Natural killer cell treated with Interleukin-12 subunit alpha and Interleukin-12 subunit beta and Interleukin-15 and Interleukin-18, amount 100 ng/mL, for 72 hours (primary cell): ENCODE results near the gene KRTAP4-1. TPM values are rescaled to one million over a fixed set of nuclear protein-coding genes. Genes with fewer than 3 reads are reported as not detected.
"Not testable (repeated sequence)": the region's sequence is repeated elsewhere in the genome, so short reads cannot be mapped to it uniquely, and the experiment has no call there.

ENCODE experiments used
- ATAC-seq, 2 donors: fragments of 150-1000 bp; cut with Tn5 transposase in 1 of 2; sonication (Bioruptor Pico), chemical (Tn5 transposase) in 1 of 2; 2 replicates each; pipeline ENCODE4 v1.10.0; 2021
- DNase-seq: peaks from one replicate; pipeline ENCODE4 v3.0.0; 2022; ENCODE audit warnings: low spot score
- H3K27ac Mint-ChIP-seq, 2 donors: 1 replicate in 1 of 2; 2 replicates in 1 of 2; pipeline ENCODE4 v1.8.0; 2022; ENCODE audit warnings: mixed read lengths in 2 of 2, mild to moderate bottlenecking in 1 of 2, moderate library complexity in 1 of 2
- H3K27me3 Mint-ChIP-seq, 2 donors: 1 replicate in 1 of 2; 2 replicates in 1 of 2; pipeline ENCODE4 v1.8.0; 2022; ENCODE audit warnings: mixed read lengths in 2 of 2
- H3K36me3 Mint-ChIP-seq: one replicate; pipeline ENCODE4 v1.8.0; 2022; ENCODE audit warnings: mixed read lengths
- H3K4me1 Mint-ChIP-seq, 2 donors: 1 replicate in 1 of 2; 2 replicates in 1 of 2; pipeline ENCODE4 v1.8.0; 2022; ENCODE audit warnings: low read depth in 2 of 2, mixed read lengths in 2 of 2, mild to moderate bottlenecking in 1 of 2
- H3K4me3 Mint-ChIP-seq: one replicate; pipeline ENCODE4 v1.8.0; 2022; ENCODE audit warnings: mixed read lengths
- H3K9me3 Mint-ChIP-seq: 2 replicates; pipeline ENCODE4 v1.8.0; 2022; ENCODE audit warnings: mixed read lengths
- total RNA-seq, 2 donors: library from RNA; stranded (reverse); gene quantifications; one replicate each; pipeline ENCODE4 v1.2.3, GENCODE V29; 2022

The KRTAP4-1 gene
- not detected for total RNA-seq

GRCh38 chr17:41184480-41184961, at the start of gene KRTAP4-1:
KRTAP4-1 (minus strand) TSS chr17:41184911; CDS start chr17:41184854, 57 bp downstream.
- no peaks in the 10 kb centered on the region for H3K36me3 Mint-ChIP-seq
- no peaks in the 10 kb centered on the region for H3K4me1 Mint-ChIP-seq
- peaks cover 24 to 30% of the 10 kb centered on the region in 2 donors for H3K27me3 Mint-ChIP-seq
- H3K27ac Mint-ChIP-seq, result no peak within 1 kb of the TSS
- DNase-seq (no peak), ATAC-seq (no peak)
- no peak within 1 kb of the TSS for H3K4me3 Mint-ChIP-seq
- no peaks in the 10 kb centered on the region for H3K9me3 Mint-ChIP-seq

- H3K4me1 Mint-ChIP-seq, H3K9me3 Mint-ChIP-seq, ATAC-seq, DNase-seq, H3K36me3 Mint-ChIP-seq, H3K4me3 Mint-ChIP-seq, H3K27ac Mint-ChIP-seq: not testable (repeated sequence)
- peaks cover 30 to 47% of the 10 kb centered on the region in 2 donors for H3K27me3 Mint-ChIP-seq
Observed at GRCh38 chr17:41232399-41233105, 47.8 kb upstream of the KRTAP4-1 start, which contains the start of gene KRTAP9-3. KRTAP9-3 (plus strand) TSS chr17:41232449; CDS start chr17:41232502, 53 bp downstream.

GRCh38 chr17:41231731-41232130, 47.0 kb upstream of the KRTAP4-1 start:
- Mint-ChIP-seq H3K27me3 (peaks cover 30 to 47% of the 10 kb centered on the region in 2 donors), H3K9me3 (no peaks in the 10 kb centered on the region)
- ATAC-seq, result no peak

GRCh38 chr17:41230094-41230493, 45.4 kb upstream of the KRTAP4-1 start:
- DNase-seq, result no peak
- no peak for ATAC-seq
- Mint-ChIP-seq H3K27ac (no peak overlapping the region), H3K4me3 (no peak overlapping the region), H3K4me1 (no peaks in the 10 kb centered on the region), H3K27me3 (peaks cover 25 to 40% of the 10 kb centered on the region in 2 donors), H3K9me3 (no peaks in the 10 kb centered on the region), H3K36me3 (no peaks in the 10 kb centered on the region)

More at GRCh38 chr17:41231731-41232130, 47.0 kb upstream of the KRTAP4-1 start:
- H3K36me3 Mint-ChIP-seq, result no peaks in the 10 kb centered on the region
- H3K4me3 Mint-ChIP-seq, result no peak overlapping the region
- DNase-seq, result no peak
- H3K27ac Mint-ChIP-seq, result no peak overlapping the region
- no peaks in the 10 kb centered on the region for H3K4me1 Mint-ChIP-seq

- not testable (repeated sequence) for DNase-seq, H3K9me3 Mint-ChIP-seq, H3K27ac Mint-ChIP-seq, H3K36me3 Mint-ChIP-seq, H3K4me1 Mint-ChIP-seq, ATAC-seq, H3K4me3 Mint-ChIP-seq
- H3K27me3 Mint-ChIP-seq, result peaks cover 23 to 45% of the 10 kb centered on the region in 2 donors
Observed at GRCh38 chr17:41226598-41227095, 41.9 kb upstream of the KRTAP4-1 start, which contains the start of gene KRTAP9-2. KRTAP9-2 (plus strand) TSS chr17:41226648; CDS start chr17:41226655, 7 bp downstream.

- H3K9me3 Mint-ChIP-seq, result no peaks in the 10 kb centered on the region
- no peak for DNase-seq
- no peak overlapping the region for H3K27ac Mint-ChIP-seq
- no peak overlapping the region for H3K4me3 Mint-ChIP-seq
- H3K36me3 Mint-ChIP-seq, result no peaks in the 10 kb centered on the region
- no peak for ATAC-seq
- no peaks in the 10 kb centered on the region for H3K4me1 Mint-ChIP-seq
- H3K27me3 Mint-ChIP-seq, result peaks cover 26 to 51% of the 10 kb centered on the region in 2 donors
Observed at GRCh38 chr17:41226051-41226450, 41.3 kb upstream of the KRTAP4-1 start.

GRCh38 chr17:41223821-41224220, 39.1 kb upstream of the KRTAP4-1 start:
- Mint-ChIP-seq H3K27me3 (peaks cover 33 to 54% of the 10 kb centered on the region in 2 donors), H3K4me3 (no peak overlapping the region), H3K27ac (no peak overlapping the region), H3K36me3 (no peaks in the 10 kb centered on the region), H3K4me1 (no peaks in the 10 kb centered on the region), H3K9me3 (no peaks in the 10 kb centered on the region)
- DNase-seq (no peak), ATAC-seq (no peak)

GRCh38 chr17:41215681-41216080, 31.0 kb upstream of the KRTAP4-1 start:
- no peak overlapping the region for H3K27ac Mint-ChIP-seq
- ATAC-seq, result no peak
- no peak for DNase-seq
- H3K4me1 Mint-ChIP-seq, result no peaks in the 10 kb centered on the region
- H3K9me3 Mint-ChIP-seq, result no peaks in the 10 kb centered on the region
- no peak overlapping the region for H3K4me3 Mint-ChIP-seq
- no peaks in the 10 kb centered on the region for H3K36me3 Mint-ChIP-seq
- H3K27me3 Mint-ChIP-seq, result peaks cover 27 to 36% of the 10 kb centered on the region in 2 donors

- no peak for DNase-seq
- no peak for ATAC-seq
- H3K36me3 Mint-ChIP-seq, result no peaks in the 10 kb centered on the region
- H3K27ac Mint-ChIP-seq, result no peak overlapping the region
- no peaks in the 10 kb centered on the region for H3K4me1 Mint-ChIP-seq
- H3K27me3 Mint-ChIP-seq, result peaks cover 26 to 39% of the 10 kb centered on the region in 2 donors
- H3K9me3 Mint-ChIP-seq, result no peaks in the 10 kb centered on the region
- no peak overlapping the region for H3K4me3 Mint-ChIP-seq
Observed at GRCh38 chr17:41212524-41213169, 27.9 kb upstream of the KRTAP4-1 start.

GRCh38 chr17:41211845-41212466, 27.2 kb upstream of the KRTAP4-1 start:
- no peaks in the 10 kb centered on the region for H3K4me1 Mint-ChIP-seq
- H3K27me3 Mint-ChIP-seq, result peaks cover 21 to 34% of the 10 kb centered on the region in 2 donors
- no peaks in the 10 kb centered on the region for H3K36me3 Mint-ChIP-seq
- ATAC-seq (no peak), DNase-seq (no peak)
- H3K9me3 Mint-ChIP-seq, result no peaks in the 10 kb centered on the region
- no peak overlapping the region for H3K27ac Mint-ChIP-seq
- H3K4me3 Mint-ChIP-seq, result no peak overlapping the region

- no peaks in the 10 kb centered on the region for H3K9me3 Mint-ChIP-seq
- H3K36me3 Mint-ChIP-seq, result no peaks in the 10 kb centered on the region
- no peak overlapping the region for H3K4me3 Mint-ChIP-seq
- ATAC-seq (no peak), DNase-seq (no peak)
- no peak overlapping the region for H3K27ac Mint-ChIP-seq
- H3K4me1 Mint-ChIP-seq, result no peaks in the 10 kb centered on the region
- H3K27me3 Mint-ChIP-seq, result peaks cover 10 to 19% of the 10 kb centered on the region in 2 donors
Observed at GRCh38 chr17:41199421-41200078, 14.8 kb upstream of the KRTAP4-1 start.

- no peaks in the 10 kb centered on the region for H3K4me1 Mint-ChIP-seq
- DNase-seq (no peak), ATAC-seq (no peak)
- no peak overlapping the region for H3K27ac Mint-ChIP-seq
- no peak overlapping the region for H3K4me3 Mint-ChIP-seq
- no peaks in the 10 kb centered on the region for H3K9me3 Mint-ChIP-seq
- H3K27me3 Mint-ChIP-seq, result peaks cover 20 to 29% of the 10 kb centered on the region in 2 donors
- no peaks in the 10 kb centered on the region for H3K36me3 Mint-ChIP-seq
Observed at GRCh38 chr17:41196068-41196467, 11.4 kb upstream of the KRTAP4-1 start.

- ATAC-seq, result peak in 1 of 2 donors; percentile 27
- DNase-seq, result no peak
- no peak overlapping the region for H3K27ac Mint-ChIP-seq
- no peak overlapping the region for H3K4me3 Mint-ChIP-seq
- peaks cover 21 to 27% of the 10 kb centered on the region in 2 donors for H3K27me3 Mint-ChIP-seq
- no peaks in the 10 kb centered on the region for H3K9me3 Mint-ChIP-seq
- H3K4me1 Mint-ChIP-seq, result no peaks in the 10 kb centered on the region
- H3K36me3 Mint-ChIP-seq, result no peaks in the 10 kb centered on the region
Observed at GRCh38 chr17:41190328-41190727, 5.6 kb upstream of the KRTAP4-1 start.
